WTC11 (cell line): ENCODE data around the gene ZNRF3. TPM values are rescaled to one million over a fixed set of nuclear protein-coding genes. Genes with fewer than 3 reads are reported as not detected.

Experiments used
- ATAC-seq: fragments of 200-7000 bp; cut with Tn5 transposase; 2 replicates; pipeline ENCODE4 v1.10.0; 2021; ENCODE audit warnings: mild to moderate bottlenecking, moderate library complexity
- CTCF ChIA-PET: fragments of 300-600 bp; sonication (Branson Sonifier 250); formaldehyde crosslinking; loops from one replicate; lab custom pipeline; 2021; ENCODE audit warnings: antibody characterized with exemption; lab: Charles Lee
- POLR2A ChIA-PET: fragments of 350-600 bp; sonication (Branson Sonifier 250); formaldehyde crosslinking; loops from one replicate; lab custom pipeline; 2021; ENCODE audit warnings: antibody characterized with exemption; lab: Charles Lee
- DNase-seq: peaks from one replicate; pipeline ENCODE4 v3.0.0; 2021; ENCODE audit warnings: low spot score
- H3K27ac Mint-ChIP-seq: 2 replicates; pipeline ENCODE4 v1.8.0; 2021; ENCODE audit warnings: mixed read lengths
- H3K27me3 Mint-ChIP-seq: 2 replicates; pipeline ENCODE4 v1.8.0; 2021; ENCODE audit warnings: low read depth, mild to moderate bottlenecking, moderate library complexity, mixed read lengths
- H3K36me3 Mint-ChIP-seq: 2 replicates; pipeline ENCODE4 v1.8.0; 2021; ENCODE audit warnings: mixed read lengths
- H3K4me1 Mint-ChIP-seq: 2 replicates; pipeline ENCODE4 v1.8.0; 2022; ENCODE audit warnings: mixed read lengths
- H3K4me3 Mint-ChIP-seq: 2 replicates; pipeline ENCODE4 v1.8.0; 2021; ENCODE audit warnings: mild to moderate bottlenecking, moderate library complexity, mixed read lengths
- H3K9me3 Mint-ChIP-seq: 2 replicates; pipeline ENCODE4 v1.8.0; 2021; ENCODE audit warnings: mixed read lengths
- FOXK1 ChIP-seq: sonication (generic); formaldehyde crosslinking; IDR thresholded peaks from 2 replicates; pipeline ENCODE4 v1.8.0; 2022; ENCODE audit warnings: mild to moderate bottlenecking, moderate library complexity, missing genetic modification reagents
- FOXP1 ChIP-seq: sonication (generic); formaldehyde crosslinking; IDR thresholded peaks from 2 replicates; pipeline ENCODE4 v1.8.0; 2022; ENCODE audit warnings: missing genetic modification reagents, mild to moderate bottlenecking, moderate library complexity, borderline replicate concordance
- FOXP4 ChIP-seq: sonication (generic); formaldehyde crosslinking; IDR thresholded peaks from 2 replicates; pipeline ENCODE4 v1.8.0; 2022; ENCODE audit warnings: mild to moderate bottlenecking, missing genetic modification reagents
- NR1H2 ChIP-seq: sonication (generic); formaldehyde crosslinking; IDR thresholded peaks from 2 replicates; pipeline ENCODE4 v1.9.0; 2021; ENCODE audit warnings: mild to moderate bottlenecking, moderate library complexity, missing genetic modification reagents
- PREB ChIP-seq: sonication (generic); formaldehyde crosslinking; IDR thresholded peaks from 2 replicates; pipeline ENCODE4 v1.8.1; 2022; ENCODE audit warnings: mild to moderate bottlenecking, missing genetic modification reagents, moderate library complexity, borderline replicate concordance
- PRRX2 ChIP-seq: fragments of 250-450 bp; sonication (Bioruptor Pico); IDR thresholded peaks from 2 replicates; pipeline ENCODE4 v1.8.0; 2021; ENCODE audit warnings: mild to moderate bottlenecking
- SMAD4 ChIP-seq: sonication (generic); formaldehyde crosslinking; IDR thresholded peaks from 2 replicates; pipeline ENCODE4 v1.8.0; 2022; ENCODE audit warnings: mild to moderate bottlenecking, missing genetic modification reagents
- TCF7 ChIP-seq: sonication (generic); formaldehyde crosslinking; IDR thresholded peaks from 2 replicates; pipeline ENCODE4 v1.8.0; 2022; ENCODE audit warnings: mild to moderate bottlenecking, low read depth, missing genetic modification reagents, moderate library complexity
- USF1 ChIP-seq: sonication (generic); formaldehyde crosslinking; IDR thresholded peaks from 2 replicates; pipeline ENCODE4 v1.8.0; 2022; ENCODE audit warnings: mild to moderate bottlenecking, missing genetic modification reagents
- ZNF121 ChIP-seq: sonication (generic); formaldehyde crosslinking; IDR thresholded peaks from 2 replicates; pipeline ENCODE4 v1.8.0; 2023; ENCODE audit warnings: missing genetic modification reagents
- ZNF425 ChIP-seq: fragments of 250-450 bp; sonication (Bioruptor Pico); conservative IDR thresholded peaks from 2 replicates; pipeline ENCODE4 v1.9.0; 2021; ENCODE audit warnings: mild to moderate bottlenecking
- total RNA-seq: library from RNA; stranded (reverse); gene quantifications from 3 replicates; pipeline ENCODE4 v1.2.3, GENCODE V29; 2021
- TF ChIP-seq, protein P1 (sequence below): sonication (generic); formaldehyde crosslinking; IDR thresholded peaks from 2 replicates; pipeline ENCODE4 v1.8.0; 2023; ENCODE audit warnings: mild to moderate bottlenecking, missing genetic modification reagents
- TF ChIP-seq, protein P2 (sequence below): sonication (generic); formaldehyde crosslinking; IDR thresholded peaks from 2 replicates; pipeline ENCODE4 v1.8.1; 2023; ENCODE audit warnings: mild to moderate bottlenecking, moderate library complexity, missing genetic modification reagents
- TF ChIP-seq, protein P3 (sequence below): fragments of 250-450 bp; sonication (Bioruptor Pico); IDR thresholded peaks from 2 replicates; pipeline ENCODE4 v1.9.0; 2021; ENCODE audit warnings: moderate library complexity, mild to moderate bottlenecking, inconsistent platforms, borderline replicate concordance
- TF ChIP-seq, protein P4 (sequence below): fragments of 200-600 bp; IDR thresholded peaks from 2 replicates; pipeline ENCODE4 v1.8.0; 2022; ENCODE audit warnings: antibody characterized with exemption

The ZNRF3 gene
- total RNA-seq, 1 experiment from 2014 or later: 25.4 TPM

GRCh38 chr22:28989912-28990311, 106.5 kb downstream of the ZNRF3 start:
- peaks cover 55% of the 10 kb centered on the region for H3K36me3 Mint-ChIP-seq
- ChIA-PET POLR2A (interaction anchor here (0.6 to 0.9 kb wide), 3 partner anchors 8 to 26 kb away, joined by 3 to 4 read pairs (median 3); no protein-coding TSS in a partner anchor), CTCF (interaction anchor here (1.1 kb wide), 1 partner anchor 10 kb away, joined by 3 read pairs; no protein-coding TSS in a partner anchor)
- ATAC-seq: no peak
- 0 out of 2 replicates have a peak overlapping the region, but pooled peaks have one; percentile 11 for H3K4me3 Mint-ChIP-seq
- DNase-seq: no peak
- TF ChIP-seq PRRX2 (CRISPR knock-in tag) (no peak), TCF7 (CRISPR knock-in tag) (no peak), NR1H2 (CRISPR knock-in tag) (no peak), FOXP4 (no peak), PREB (CRISPR knock-in tag) (no peak), USF1 (no peak), FOXP1 (CRISPR knock-in tag) (no peak), ZNF121 (CRISPR knock-in tag) (no peak), ZNF425 (no peak), SMAD4 (no peak), FOXK1 (CRISPR knock-in tag) (no peak)
- TF ChIP-seq, protein P1, sequence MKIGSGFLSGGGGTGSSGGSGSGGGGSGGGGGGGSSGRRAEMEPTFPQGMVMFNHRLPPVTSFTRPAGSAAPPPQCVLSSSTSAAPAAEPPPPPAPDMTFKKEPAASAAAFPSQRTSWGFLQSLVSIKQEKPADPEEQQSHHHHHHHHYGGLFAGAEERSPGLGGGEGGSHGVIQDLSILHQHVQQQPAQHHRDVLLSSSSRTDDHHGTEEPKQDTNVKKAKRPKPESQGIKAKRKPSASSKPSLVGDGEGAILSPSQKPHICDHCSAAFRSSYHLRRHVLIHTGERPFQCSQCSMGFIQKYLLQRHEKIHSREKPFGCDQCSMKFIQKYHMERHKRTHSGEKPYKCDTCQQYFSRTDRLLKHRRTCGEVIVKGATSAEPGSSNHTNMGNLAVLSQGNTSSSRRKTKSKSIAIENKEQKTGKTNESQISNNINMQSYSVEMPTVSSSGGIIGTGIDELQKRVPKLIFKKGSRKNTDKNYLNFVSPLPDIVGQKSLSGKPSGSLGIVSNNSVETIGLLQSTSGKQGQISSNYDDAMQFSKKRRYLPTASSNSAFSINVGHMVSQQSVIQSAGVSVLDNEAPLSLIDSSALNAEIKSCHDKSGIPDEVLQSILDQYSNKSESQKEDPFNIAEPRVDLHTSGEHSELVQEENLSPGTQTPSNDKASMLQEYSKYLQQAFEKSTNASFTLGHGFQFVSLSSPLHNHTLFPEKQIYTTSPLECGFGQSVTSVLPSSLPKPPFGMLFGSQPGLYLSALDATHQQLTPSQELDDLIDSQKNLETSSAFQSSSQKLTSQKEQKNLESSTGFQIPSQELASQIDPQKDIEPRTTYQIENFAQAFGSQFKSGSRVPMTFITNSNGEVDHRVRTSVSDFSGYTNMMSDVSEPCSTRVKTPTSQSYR (CRISPR knock-in tag): no peak
- TF ChIP-seq, protein P2, sequence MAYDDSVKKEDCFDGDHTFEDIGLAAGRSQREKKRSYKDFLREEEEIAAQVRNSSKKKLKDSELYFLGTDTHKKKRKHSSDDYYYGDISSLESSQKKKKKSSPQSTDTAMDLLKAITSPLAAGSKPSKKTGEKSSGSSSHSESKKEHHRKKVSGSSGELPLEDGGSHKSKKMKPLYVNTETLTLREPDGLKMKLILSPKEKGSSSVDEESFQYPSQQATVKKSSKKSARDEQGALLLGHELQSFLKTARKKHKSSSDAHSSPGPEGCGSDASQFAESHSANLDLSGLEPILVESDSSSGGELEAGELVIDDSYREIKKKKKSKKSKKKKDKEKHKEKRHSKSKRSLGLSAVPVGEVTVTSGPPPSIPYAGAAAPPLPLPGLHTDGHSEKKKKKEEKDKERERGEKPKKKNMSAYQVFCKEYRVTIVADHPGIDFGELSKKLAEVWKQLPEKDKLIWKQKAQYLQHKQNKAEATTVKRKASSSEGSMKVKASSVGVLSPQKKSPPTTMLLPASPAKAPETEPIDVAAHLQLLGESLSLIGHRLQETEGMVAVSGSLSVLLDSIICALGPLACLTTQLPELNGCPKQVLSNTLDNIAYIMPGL (CRISPR knock-in tag): no peak
- TF ChIP-seq, protein P3, sequence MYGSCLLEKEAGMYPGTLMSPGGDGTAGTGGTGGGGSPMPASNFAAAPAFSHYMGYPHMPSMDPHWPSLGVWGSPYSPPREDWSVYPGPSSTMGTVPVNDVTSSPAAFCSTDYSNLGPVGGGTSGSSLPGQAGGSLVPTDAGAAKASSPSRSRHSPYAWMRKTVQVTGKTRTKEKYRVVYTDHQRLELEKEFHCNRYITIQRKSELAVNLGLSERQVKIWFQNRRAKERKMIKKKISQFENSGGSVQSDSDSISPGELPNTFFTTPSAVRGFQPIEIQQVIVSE (CRISPR knock-in tag): no peak
- TF ChIP-seq, protein P4, sequence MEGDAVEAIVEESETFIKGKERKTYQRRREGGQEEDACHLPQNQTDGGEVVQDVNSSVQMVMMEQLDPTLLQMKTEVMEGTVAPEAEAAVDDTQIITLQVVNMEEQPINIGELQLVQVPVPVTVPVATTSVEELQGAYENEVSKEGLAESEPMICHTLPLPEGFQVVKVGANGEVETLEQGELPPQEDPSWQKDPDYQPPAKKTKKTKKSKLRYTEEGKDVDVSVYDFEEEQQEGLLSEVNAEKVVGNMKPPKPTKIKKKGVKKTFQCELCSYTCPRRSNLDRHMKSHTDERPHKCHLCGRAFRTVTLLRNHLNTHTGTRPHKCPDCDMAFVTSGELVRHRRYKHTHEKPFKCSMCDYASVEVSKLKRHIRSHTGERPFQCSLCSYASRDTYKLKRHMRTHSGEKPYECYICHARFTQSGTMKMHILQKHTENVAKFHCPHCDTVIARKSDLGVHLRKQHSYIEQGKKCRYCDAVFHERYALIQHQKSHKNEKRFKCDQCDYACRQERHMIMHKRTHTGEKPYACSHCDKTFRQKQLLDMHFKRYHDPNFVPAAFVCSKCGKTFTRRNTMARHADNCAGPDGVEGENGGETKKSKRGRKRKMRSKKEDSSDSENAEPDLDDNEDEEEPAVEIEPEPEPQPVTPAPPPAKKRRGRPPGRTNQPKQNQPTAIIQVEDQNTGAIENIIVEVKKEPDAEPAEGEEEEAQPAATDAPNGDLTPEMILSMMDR: no peak
- H3K27me3 Mint-ChIP-seq: no peaks in the 10 kb centered on the region
- H3K4me1 Mint-ChIP-seq: peaks cover 73% of the 10 kb centered on the region
- peak overlapping the region; percentile 98 for H3K27ac Mint-ChIP-seq
- H3K9me3 Mint-ChIP-seq: peaks cover 13% of the 10 kb centered on the region
